EH (cell line): ENCODE results near the gene GPR82.
"Not testable (repeated sequence)": the region's sequence is repeated elsewhere in the genome, so short reads cannot be mapped to it uniquely, and the experiment has no call there.

Source experiments
- DNase-seq: peaks from one replicate; pipeline ENCODE4 v3.0.0-alpha.2; 2015; ENCODE audit warnings: low read depth

GPR82 gene

GRCh38 chrX:41718481-41719235 is 5.3 kb upstream of the GPR82 start:
- DNase-seq: no peak

- not testable (repeated sequence) for DNase-seq
Observed at GRCh38 chrX:41719610-41720009, 4.4 kb upstream of the GPR82 start.

DNA sequence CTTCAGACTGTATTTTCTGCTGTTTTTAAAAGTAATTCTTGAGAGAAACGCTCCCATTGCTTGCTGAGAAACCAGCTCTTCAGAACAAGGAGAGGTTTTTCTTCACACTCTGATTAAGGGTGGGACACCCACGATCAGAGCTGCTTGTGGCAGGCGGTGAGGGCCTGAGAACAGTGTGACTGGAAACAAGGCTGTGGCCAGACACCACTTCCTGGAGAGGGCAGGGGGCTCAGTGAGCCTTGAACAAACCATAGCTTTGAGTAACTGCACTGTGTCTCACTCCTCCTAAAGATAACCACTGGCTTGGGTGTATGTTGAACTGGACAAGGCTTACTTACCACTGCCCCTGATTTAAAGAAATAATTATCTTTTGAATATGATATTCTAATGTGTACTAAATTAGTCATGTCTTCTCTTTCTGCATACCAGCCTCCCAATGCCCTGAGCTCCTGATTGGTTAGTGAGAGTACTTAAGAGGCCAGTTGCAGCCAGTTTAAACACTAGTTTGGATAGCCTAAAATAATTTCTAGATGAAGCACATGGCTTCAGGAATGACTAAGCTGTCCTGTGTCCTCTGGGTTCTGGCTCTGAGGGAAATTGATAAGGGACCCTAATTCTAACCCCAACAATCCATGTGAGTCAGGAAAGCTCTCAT is 3.7 kb upstream of the GPR82 start:
- DNase-seq: peak; percentile 12

DNA sequence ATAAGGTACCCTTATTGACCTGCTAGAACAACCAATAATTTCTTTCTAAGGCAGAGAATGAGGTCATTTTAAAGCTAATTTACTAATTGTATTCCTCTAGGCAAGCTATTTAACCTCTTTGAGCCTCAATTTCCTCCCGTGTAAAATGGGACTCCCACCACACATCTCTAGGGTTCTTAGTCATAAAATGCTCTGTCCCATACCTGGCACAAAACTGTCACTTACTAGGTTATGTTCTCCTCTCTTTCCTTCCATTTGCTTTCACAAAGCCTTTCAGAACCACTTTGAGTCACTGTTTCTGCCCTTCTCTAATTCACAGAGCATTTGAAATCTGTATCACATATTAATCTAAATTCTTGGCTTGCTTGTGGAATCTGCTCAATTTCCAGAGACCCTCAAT is 2.4 kb upstream of the GPR82 start:
- no peak for DNase-seq

DNA sequence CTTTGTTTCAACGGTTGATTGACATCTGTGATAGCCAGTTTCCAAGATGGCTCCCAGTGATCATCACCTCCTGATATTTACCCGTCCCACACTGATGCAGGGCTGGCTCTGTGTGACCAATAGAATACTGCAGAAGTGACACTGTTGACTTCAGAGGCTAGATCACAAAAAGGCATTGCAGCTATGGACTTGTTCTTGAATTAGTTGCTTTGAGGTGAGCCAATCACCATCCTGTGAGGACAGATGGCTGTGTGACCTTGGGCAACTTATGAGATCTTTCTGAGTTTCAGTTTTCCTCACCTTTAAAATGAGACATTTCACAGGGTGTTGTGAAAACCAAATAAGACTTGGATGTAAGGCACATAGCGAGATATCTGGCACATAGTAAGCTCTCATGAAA is 1.8 kb upstream of the GPR82 start:
- no peak for DNase-seq

DNA sequence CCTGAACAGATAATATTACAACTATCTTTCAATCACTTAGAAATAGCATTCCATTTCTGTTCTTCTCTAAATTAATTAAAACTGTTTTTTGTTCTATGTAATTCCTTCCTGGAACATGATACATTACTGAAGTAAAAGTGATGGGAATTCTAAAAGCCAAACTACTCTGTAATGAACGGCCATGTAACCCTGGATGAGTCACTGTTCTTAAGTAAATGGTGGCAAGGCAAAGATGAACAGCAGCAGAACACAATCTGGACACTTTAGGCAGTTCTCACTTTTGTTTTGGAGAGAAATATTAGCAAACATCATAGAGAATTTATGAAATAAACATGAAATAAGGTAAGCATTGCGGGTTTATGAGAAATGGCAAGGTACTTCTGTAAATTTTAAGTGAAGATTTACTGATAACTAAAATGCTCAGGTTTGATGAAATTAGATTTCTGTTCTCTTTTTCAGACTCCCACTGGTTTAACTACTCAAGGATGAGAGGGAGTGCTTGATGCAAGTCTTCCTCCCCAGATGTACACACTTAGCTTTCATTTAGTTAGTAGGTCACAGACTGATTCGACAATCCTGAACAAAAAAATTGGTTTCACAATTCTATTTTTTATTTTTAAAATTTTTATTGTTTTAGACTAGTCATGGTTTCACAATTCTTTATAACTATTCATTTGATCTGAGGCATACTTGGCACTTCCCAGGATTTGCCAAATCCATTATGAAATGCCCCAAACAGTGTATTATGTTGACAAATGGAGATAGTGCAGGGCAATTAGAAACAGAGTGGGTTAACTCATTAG is 964 bp upstream of the GPR82 start:
- peak; percentile 14 for DNase-seq

DNA sequence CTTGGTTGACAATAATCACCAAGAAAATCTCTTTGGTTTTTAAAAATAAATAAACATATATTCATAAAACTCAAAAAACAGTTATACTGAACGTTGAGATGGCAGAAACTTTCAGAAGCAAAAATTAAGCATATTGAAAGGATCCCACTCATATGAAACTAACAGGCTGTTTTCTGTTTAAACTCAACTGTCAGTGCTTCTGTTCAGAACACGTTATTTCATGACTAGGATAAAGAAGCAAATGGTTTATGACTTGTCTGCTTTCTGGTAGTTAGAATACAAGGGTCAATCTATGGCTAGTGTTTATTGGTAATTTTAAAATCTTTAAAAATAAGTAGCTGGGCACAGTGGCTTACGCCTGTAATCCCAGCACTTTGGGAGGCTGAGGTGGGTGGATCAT is 4.1 kb downstream of the GPR82 start:
- no peak for DNase-seq

DNA sequence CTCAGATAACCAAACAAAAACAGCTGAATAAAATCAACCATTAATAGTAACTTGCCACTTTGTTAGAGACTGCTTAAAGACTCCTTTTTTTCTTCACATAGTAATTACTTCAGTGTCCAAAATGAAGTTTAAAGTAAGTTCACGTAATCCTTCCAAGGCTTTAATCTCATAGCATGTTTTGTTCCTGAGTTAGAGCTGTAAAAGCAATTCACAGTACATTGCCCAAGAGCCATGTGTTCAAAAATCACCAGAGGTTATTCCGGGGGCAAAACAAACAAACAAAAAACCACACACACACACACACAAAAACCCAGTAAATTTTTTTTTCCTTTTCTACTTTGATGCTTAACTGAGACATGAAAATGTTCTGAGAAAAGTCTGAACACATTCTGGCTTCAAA is 6.1 kb downstream of the GPR82 start:
- DNase-seq: peak; percentile 25

GRCh38 chrX:41732260-41732659 is 8.3 kb downstream of the GPR82 start:
- no peak for DNase-seq

- DNase-seq: no peak
Observed at GRCh38 chrX:41733939-41734338, 10.0 kb downstream of the GPR82 start.

DNA sequence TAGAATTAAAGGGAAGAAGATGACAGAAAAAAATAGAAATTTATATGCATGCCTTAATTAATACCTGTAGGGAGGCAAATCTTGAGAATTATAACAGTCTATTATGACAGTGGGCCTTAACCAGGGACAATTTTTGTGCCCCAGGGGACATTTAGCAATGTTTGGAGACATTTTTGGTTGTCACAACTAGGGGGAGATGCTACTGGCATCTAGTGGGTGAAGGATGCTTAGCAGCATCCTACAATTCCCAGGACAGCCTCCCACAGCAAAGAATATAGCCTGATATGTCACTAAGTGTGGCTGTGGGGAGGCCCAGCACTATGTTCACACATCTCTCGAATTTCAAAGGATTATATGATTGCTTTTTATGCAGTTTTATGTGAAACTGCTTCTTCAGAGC is 10.5 kb downstream of the GPR82 start:
- DNase-seq: peak; percentile 44

- no peak for DNase-seq
Observed at GRCh38 chrX:41737065-41737464, 13.1 kb downstream of the GPR82 start.

DNA sequence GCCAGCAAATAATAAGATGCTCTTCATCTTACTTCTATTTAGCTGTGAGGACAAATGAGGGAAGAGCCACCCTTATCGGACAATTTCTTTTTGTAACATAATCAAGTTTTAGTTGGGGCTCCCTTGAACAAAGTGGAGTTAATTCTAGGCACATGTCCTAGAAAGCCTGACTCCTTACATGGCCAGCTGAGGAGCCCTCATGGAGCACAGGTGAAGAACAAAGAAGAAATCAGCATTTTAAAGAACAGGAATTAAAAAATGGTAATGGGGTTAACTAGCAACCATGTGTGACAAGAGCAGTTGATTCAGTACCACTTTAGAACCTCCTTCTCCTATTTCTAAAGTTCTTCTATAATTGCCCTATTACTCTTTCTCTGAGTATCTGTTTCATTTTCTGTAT is 15.9 kb downstream of the GPR82 start:
- no peak for DNase-seq

DNA sequence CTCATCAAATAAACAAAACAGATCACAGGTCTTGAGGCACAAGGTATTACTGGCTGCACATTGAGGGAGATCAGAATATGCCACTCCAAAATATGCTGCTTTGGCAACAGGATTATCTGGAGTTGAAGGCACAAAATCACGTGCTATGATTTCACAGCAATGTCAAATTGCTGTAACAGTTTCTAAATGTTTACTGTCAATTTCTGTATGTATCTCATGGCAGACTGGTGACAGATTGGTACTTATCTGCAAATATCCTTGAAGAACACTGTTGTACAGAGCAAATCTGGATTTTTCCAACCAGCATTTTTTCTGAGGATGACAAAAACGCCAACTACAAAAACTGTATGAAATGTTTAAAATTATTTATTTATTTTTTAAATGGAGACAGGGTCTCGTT is 26.7 kb downstream of the GPR82 start:
- DNase-seq: no peak

GRCh38 chrX:41758401-41758800 is 34.4 kb downstream of the GPR82 start:
- no peak for DNase-seq

DNA sequence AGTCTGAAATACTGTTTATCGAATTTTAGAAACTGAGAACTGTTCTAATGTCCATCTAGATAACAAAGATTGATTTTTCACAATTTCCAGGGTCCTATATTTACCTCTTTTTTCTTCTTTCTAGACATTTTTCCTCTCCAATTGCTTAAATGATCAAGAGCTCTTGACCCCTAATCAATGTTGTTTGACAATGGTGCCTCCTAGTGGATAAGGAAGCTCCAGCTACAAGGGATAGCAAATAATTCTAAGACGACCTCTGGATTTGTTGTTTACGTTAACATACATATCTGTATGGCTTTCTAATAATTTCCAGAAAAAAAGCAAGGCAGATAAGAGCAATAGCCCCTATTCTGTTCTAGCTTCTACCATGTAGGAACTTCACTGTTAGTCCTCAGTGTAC is 35.8 kb downstream of the GPR82 start:
- peak; percentile 29 for DNase-seq

- no peak for DNase-seq
Observed at GRCh38 chrX:41761169-41761568, 37.2 kb downstream of the GPR82 start.

- no peak for DNase-seq
Observed at GRCh38 chrX:41761702-41762101, 37.7 kb downstream of the GPR82 start.

DNA sequence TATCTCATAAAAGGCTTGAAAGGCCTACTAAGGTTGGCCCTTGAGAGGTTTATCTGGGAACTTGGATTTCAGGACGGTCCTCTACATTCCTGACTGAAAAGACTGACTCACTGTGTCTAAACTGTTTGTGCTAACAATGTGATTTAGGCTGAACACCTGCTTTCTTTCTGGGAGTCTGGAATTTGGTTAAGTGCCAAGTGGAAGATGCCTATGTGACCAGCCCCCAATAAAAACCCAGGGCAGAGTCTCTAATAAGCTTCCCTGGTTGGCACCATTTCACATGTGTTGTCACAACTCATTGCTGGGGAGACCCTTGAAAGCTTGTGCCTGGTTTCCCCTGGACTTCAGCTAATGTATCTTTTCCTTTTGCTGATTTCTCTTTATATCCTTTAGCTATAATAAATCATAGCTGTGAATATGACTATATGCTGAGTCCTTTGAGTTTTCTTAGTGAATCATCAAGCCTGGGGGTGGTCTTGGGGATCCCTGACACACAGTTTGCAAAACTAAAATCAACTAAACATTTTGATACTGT is 55.1 kb downstream of the GPR82 start:
- DNase-seq: peak; percentile 65
